ENCODE results near the gene ZFHX3. TPM values are rescaled to one million over a fixed set of nuclear protein-coding genes. Genes with fewer than 3 reads are reported as not detected.

Gene ZFHX3
- total and polyA plus RNA-seq, 2 of the 8 experiments (the other 6 are each of a cell fraction or from before 2014, with no cell fraction given), result 0.08 to 0.99 TPM

DNA sequence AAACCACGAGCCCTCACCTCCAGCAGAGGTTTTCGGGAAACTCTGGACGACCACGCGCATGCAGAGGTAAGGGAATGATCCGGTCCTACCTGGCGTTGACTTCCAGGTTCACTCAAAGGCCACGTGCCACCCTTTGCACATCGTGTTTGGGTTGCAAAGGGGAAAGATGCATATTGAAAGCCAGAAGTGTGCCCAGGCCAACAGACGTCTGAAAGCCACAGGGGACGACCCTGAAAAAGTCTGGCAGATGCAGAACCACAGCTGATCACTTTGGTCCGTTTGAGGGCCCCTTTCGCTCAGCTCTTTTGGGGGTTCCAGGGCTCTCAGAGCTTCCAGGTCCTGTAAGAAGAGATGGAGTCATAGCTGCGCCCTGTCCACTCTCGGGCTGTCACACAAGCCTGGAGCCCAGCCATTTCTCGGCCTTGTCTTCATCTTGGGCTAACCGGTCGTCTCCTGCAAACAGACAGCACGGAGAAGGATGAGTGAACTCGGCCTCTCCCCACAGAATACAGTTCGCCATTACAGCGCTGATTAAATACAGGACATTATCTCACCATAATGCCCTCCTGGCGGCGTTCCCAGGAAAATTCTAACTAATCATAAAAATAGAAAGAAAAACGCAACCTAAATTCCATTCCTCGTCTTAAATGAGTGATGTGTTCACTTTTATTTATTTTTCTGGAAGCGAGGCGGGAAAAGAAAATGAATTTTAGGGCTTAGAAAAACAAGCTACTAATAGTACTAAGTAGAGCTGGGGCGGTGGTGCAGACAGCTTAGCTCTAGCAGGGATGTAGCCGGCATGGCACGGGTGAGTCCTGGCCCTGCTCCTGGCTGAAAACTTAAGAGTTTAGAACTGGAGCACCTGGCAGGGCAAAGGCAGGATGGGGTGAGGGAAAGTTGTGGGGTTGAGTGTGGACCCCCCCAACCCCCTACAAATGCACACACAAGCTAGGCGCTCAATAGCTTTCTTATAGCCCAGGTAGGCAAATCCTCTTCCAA is 45.5 kb upstream of the ZFHX3 start (continued):
- TF ChIP-seq CHD7 (IDR thresholded peaks at IDR 0.05; ENCODE audit: insufficient replicate concordance, low read length) (no peak), CTCF (IDR thresholded peaks at IDR 0.05; ENCODE audit: control extremely low read depth in 1 of 3, insufficient read depth in 1 of 3, low read depth in 1 of 3, low read length in 3 of 3) (no peak), HDAC6 (IDR thresholded peaks at IDR 0.05; ENCODE audit: low read depth, low read length) (no peak), TAF7 (optimal IDR thresholded peaks at IDR 0.05; ENCODE audit: borderline replicate concordance, low read depth, low read length) (no peak)
- TF ChIP-seq, protein P1, sequence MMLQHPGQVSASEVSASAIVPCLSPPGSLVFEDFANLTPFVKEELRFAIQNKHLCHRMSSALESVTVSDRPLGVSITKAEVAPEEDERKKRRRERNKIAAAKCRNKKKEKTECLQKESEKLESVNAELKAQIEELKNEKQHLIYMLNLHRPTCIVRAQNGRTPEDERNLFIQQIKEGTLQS (IDR thresholded peaks at IDR 0.05; ENCODE audit: insufficient read depth, low read depth, low read length), result no peak
